ENCODE measurements around the gene YKT6.

Gene YKT6

GRCh38 chr7:44185729-44186128 lies 15.0 kb upstream of the YKT6 start:
- H3K27ac ChIP-seq (ENCODE audit: low read depth, low read length) = no peak overlapping the region
- H3K36me3 ChIP-seq (ENCODE audit: control insufficient read depth, insufficient read depth, low read length) = no peaks in the 10 kb centered on the region
- H3K4me1 ChIP-seq (ENCODE audit: control insufficient read depth, insufficient read depth, low read length) = 0 out of 2 replicates have a peak, but pooled peaks cover 12% of the 10 kb centered on the region
- H3K27me3 ChIP-seq (ENCODE audit: control insufficient read depth, insufficient read depth, low read length) = no peaks in the 10 kb centered on the region
- H3K4me3 ChIP-seq (ENCODE audit: low read depth, low read length) = no peak overlapping the region
- H3K9ac ChIP-seq (ENCODE audit: low read depth, low read length) = no peak overlapping the region
- 0 out of 2 replicates have a peak, but pooled peaks cover 3% of the 10 kb centered on the region for H3K9me3 ChIP-seq (ENCODE audit: control insufficient read depth, insufficient read depth, low read length)

GRCh38 chr7:44186736-44187135 lies 14.0 kb upstream of the YKT6 start:
- 0 out of 2 replicates have a peak, but pooled peaks cover 3% of the 10 kb centered on the region for H3K9me3 ChIP-seq (ENCODE audit: control insufficient read depth, insufficient read depth, low read length)
- no peak overlapping the region for H3K9ac ChIP-seq (ENCODE audit: low read depth, low read length)
- 0 out of 2 replicates have a peak, but pooled peaks cover 12% of the 10 kb centered on the region for H3K4me1 ChIP-seq (ENCODE audit: control insufficient read depth, insufficient read depth, low read length)
- no peak overlapping the region for H3K4me3 ChIP-seq (ENCODE audit: low read depth, low read length)
- no peak overlapping the region for H3K27ac ChIP-seq (ENCODE audit: low read depth, low read length)
- H3K36me3 ChIP-seq (ENCODE audit: control insufficient read depth, insufficient read depth, low read length) = no peaks in the 10 kb centered on the region
- H3K27me3 ChIP-seq (ENCODE audit: control insufficient read depth, insufficient read depth, low read length) = no peaks in the 10 kb centered on the region

- no peaks in the 10 kb centered on the region for H3K36me3 ChIP-seq (ENCODE audit: control insufficient read depth, insufficient read depth, low read length)
- 0 out of 2 replicates have a peak, but pooled peaks cover under 1% of the 10 kb centered on the region for H3K9me3 ChIP-seq (ENCODE audit: control insufficient read depth, insufficient read depth, low read length)
- no peaks in the 10 kb centered on the region for H3K27me3 ChIP-seq (ENCODE audit: control insufficient read depth, insufficient read depth, low read length)
- H3K9ac ChIP-seq (ENCODE audit: low read depth, low read length) = no peak overlapping the region
- 0 out of 2 replicates have a peak, but pooled peaks cover 12% of the 10 kb centered on the region for H3K4me1 ChIP-seq (ENCODE audit: control insufficient read depth, insufficient read depth, low read length)
- no peak overlapping the region for H3K4me3 ChIP-seq (ENCODE audit: low read depth, low read length)
- H3K27ac ChIP-seq (ENCODE audit: low read depth, low read length) = no peak overlapping the region
Measured at GRCh38 chr7:44187636-44188416, 13.0 kb upstream of the YKT6 start.

GRCh38 chr7:44188480-44189225 lies 12.1 kb upstream of the YKT6 start:
- Histone ChIP-seq H3K36me3 (ENCODE audit: control insufficient read depth, insufficient read depth, low read length) (no peaks in the 10 kb centered on the region), H3K27me3 (ENCODE audit: control insufficient read depth, insufficient read depth, low read length) (no peaks in the 10 kb centered on the region), H3K9ac (ENCODE audit: low read depth, low read length) (no peak overlapping the region), H3K27ac (ENCODE audit: low read depth, low read length) (no peak overlapping the region), H3K4me3 (ENCODE audit: low read depth, low read length) (no peak overlapping the region), H3K4me1 (ENCODE audit: control insufficient read depth, insufficient read depth, low read length) (0 out of 2 replicates have a peak, but pooled peaks cover 12% of the 10 kb centered on the region), H3K9me3 (ENCODE audit: control insufficient read depth, insufficient read depth, low read length) (no peaks in the 10 kb centered on the region)

GRCh38 chr7:44189286-44189992 lies 11.3 kb upstream of the YKT6 start, which contains the start of gene GCK:
Gene GCK, minus strand, starts transcription at chr7:44189439. Its CDS starts 486 bp downstream, at chr7:44188953.
- no peak within 1 kb of the TSS for H3K27ac ChIP-seq (ENCODE audit: low read depth, low read length)
- no peaks in the 10 kb centered on the region for H3K36me3 ChIP-seq (ENCODE audit: control insufficient read depth, insufficient read depth, low read length)
- no peaks in the 10 kb centered on the region for H3K9me3 ChIP-seq (ENCODE audit: control insufficient read depth, insufficient read depth, low read length)
- H3K4me1 ChIP-seq (ENCODE audit: control insufficient read depth, insufficient read depth, low read length) = 0 out of 2 replicates have a peak, but pooled peaks cover 8% of the 10 kb centered on the region
- no peak within 1 kb of the TSS for H3K4me3 ChIP-seq (ENCODE audit: low read depth, low read length)
- no peak within 1 kb of the TSS for H3K9ac ChIP-seq (ENCODE audit: low read depth, low read length)
- H3K27me3 ChIP-seq (ENCODE audit: control insufficient read depth, insufficient read depth, low read length) = no peaks in the 10 kb centered on the region

GRCh38 chr7:44189993-44190872 lies 10.5 kb upstream of the YKT6 start:
- Histone ChIP-seq H3K27me3 (ENCODE audit: control insufficient read depth, insufficient read depth, low read length) (no peaks in the 10 kb centered on the region), H3K9ac (ENCODE audit: low read depth, low read length) (no peak overlapping the region), H3K9me3 (ENCODE audit: control insufficient read depth, insufficient read depth, low read length) (no peaks in the 10 kb centered on the region), H3K4me3 (ENCODE audit: low read depth, low read length) (no peak overlapping the region), H3K4me1 (ENCODE audit: control insufficient read depth, insufficient read depth, low read length) (no peaks in the 10 kb centered on the region), H3K36me3 (ENCODE audit: control insufficient read depth, insufficient read depth, low read length) (no peaks in the 10 kb centered on the region), H3K27ac (ENCODE audit: low read depth, low read length) (no peak overlapping the region)

- no peaks in the 10 kb centered on the region; the same call in 1 of the 2 replicates for H3K27me3 ChIP-seq (ENCODE audit: control insufficient read depth, insufficient read depth, low read length)
- no peak overlapping the region for H3K4me3 ChIP-seq (ENCODE audit: low read depth, low read length)
- no peak overlapping the region for H3K9ac ChIP-seq (ENCODE audit: low read depth, low read length)
- H3K4me1 ChIP-seq (ENCODE audit: control insufficient read depth, insufficient read depth, low read length) = no peaks in the 10 kb centered on the region
- H3K9me3 ChIP-seq (ENCODE audit: control insufficient read depth, insufficient read depth, low read length) = no peaks in the 10 kb centered on the region
- H3K36me3 ChIP-seq (ENCODE audit: control insufficient read depth, insufficient read depth, low read length) = no peaks in the 10 kb centered on the region
- no peak overlapping the region for H3K27ac ChIP-seq (ENCODE audit: low read depth, low read length)
Measured at GRCh38 chr7:44191171-44191570, 9.6 kb upstream of the YKT6 start.

GRCh38 chr7:44193011-44193802 lies 7.6 kb upstream of the YKT6 start:
- Histone ChIP-seq H3K9me3 (ENCODE audit: control insufficient read depth, insufficient read depth, low read length) (no peaks in the 10 kb centered on the region), H3K36me3 (ENCODE audit: control insufficient read depth, insufficient read depth, low read length) (no peaks in the 10 kb centered on the region), H3K9ac (ENCODE audit: low read depth, low read length) (no peak overlapping the region), H3K4me1 (ENCODE audit: control insufficient read depth, insufficient read depth, low read length) (no peaks in the 10 kb centered on the region), H3K27me3 (ENCODE audit: control insufficient read depth, insufficient read depth, low read length) (peaks cover 6% of the 10 kb centered on the region; the same call in 1 of the 2 replicates), H3K4me3 (ENCODE audit: low read depth, low read length) (no peak overlapping the region), H3K27ac (ENCODE audit: low read depth, low read length) (no peak overlapping the region)

- Histone ChIP-seq H3K9ac (ENCODE audit: low read depth, low read length) (no peak overlapping the region), H3K4me3 (ENCODE audit: low read depth, low read length) (no peak overlapping the region), H3K9me3 (ENCODE audit: control insufficient read depth, insufficient read depth, low read length) (no peaks in the 10 kb centered on the region), H3K4me1 (ENCODE audit: control insufficient read depth, insufficient read depth, low read length) (no peaks in the 10 kb centered on the region), H3K27me3 (ENCODE audit: control insufficient read depth, insufficient read depth, low read length) (peaks cover 6% of the 10 kb centered on the region; the same call in 1 of the 2 replicates), H3K36me3 (ENCODE audit: control insufficient read depth, insufficient read depth, low read length) (no peaks in the 10 kb centered on the region), H3K27ac (ENCODE audit: low read depth, low read length) (no peak overlapping the region)
Measured at GRCh38 chr7:44194069-44194468, 6.7 kb upstream of the YKT6 start.
